DOHH2 (cell line): ENCODE results near the gene MGLL.
"Not testable (repeated sequence)": the region's sequence is repeated elsewhere in the genome, so short reads cannot be mapped to it uniquely, and the experiment has no call there.

Source experiments
- CTCF ChIP-seq: fragments of 200-600 bp; sonication (generic); IDR thresholded peaks from one replicate; pipeline ENCODE4 v1.5.1; 2014; ENCODE audit warnings: antibody characterized with exemption, mild to moderate bottlenecking, low read depth, low read length; ENCODE audit not compliant: poor library complexity, severe bottlenecking
- EZH2phosphoT487 ChIP-seq: fragments of 200-600 bp; sonication (generic); IDR thresholded peaks from 2 replicates; pipeline ENCODE4 v1.6.1; 2017; ENCODE audit warnings: borderline replicate concordance, mild to moderate bottlenecking, antibody characterized with exemption, low read length, moderate library complexity, mixed read lengths

DNA sequence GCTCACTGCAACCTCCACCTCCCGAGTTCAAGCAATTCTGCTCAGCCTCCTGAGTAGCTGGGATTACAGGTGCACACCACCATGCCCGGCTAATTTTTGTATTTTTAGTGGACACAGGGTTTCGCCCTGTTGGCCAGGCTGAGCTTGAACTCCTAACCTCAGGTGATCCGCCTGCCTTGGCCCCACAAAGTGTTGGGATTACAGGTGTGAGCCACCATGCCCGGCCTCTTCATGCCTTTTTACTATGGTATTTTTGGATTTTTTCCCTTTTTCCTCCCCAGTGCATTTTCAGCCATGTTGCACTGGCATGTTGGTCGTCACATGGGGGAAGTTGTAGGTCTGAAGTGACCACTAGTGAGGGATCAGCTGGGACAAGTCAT, 140.2 kb downstream of the MGLL start:
- not testable (repeated sequence) for TF ChIP-seq CTCF, EZH2phosphoT487
